ENCODE measurements around the gene YJU2. TPM values are rescaled to one million over a fixed set of nuclear protein-coding genes. Genes with fewer than 3 reads are reported as not detected.
"Not testable (repeated sequence)": the region's sequence is repeated elsewhere in the genome, so short reads cannot be mapped to it uniquely, and the experiment has no call there.

The YJU2 gene
- total and polyA plus RNA-seq, 12 donors: 7.9 to 32.8 (median 10.5) TPM

- DNase-seq (peak in 1 of 2 donors; percentile 56), ATAC-seq (peak in 3 of 8 donors; percentile 39 to 55 (median 47))
- Histone ChIP-seq H3K9me3 (no peaks in the 10 kb centered on the region), H3K4me1 (peaks cover 0 to 11% (median 0%) of the 10 kb centered on the region in 9 donors), H3K4me3 (no peak overlapping the region), H3K27ac (no peak overlapping the region), H3K27me3 (peaks cover 0 to 64% (median 38%) of the 10 kb centered on the region in 7 donors), H3K36me3 (no peaks in the 10 kb centered on the region)
- TF ChIP-seq, protein P1, sequence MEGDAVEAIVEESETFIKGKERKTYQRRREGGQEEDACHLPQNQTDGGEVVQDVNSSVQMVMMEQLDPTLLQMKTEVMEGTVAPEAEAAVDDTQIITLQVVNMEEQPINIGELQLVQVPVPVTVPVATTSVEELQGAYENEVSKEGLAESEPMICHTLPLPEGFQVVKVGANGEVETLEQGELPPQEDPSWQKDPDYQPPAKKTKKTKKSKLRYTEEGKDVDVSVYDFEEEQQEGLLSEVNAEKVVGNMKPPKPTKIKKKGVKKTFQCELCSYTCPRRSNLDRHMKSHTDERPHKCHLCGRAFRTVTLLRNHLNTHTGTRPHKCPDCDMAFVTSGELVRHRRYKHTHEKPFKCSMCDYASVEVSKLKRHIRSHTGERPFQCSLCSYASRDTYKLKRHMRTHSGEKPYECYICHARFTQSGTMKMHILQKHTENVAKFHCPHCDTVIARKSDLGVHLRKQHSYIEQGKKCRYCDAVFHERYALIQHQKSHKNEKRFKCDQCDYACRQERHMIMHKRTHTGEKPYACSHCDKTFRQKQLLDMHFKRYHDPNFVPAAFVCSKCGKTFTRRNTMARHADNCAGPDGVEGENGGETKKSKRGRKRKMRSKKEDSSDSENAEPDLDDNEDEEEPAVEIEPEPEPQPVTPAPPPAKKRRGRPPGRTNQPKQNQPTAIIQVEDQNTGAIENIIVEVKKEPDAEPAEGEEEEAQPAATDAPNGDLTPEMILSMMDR (IDR thresholded peaks at IDR 0.05): peak in 8 of 9 donors; percentile 24 to 67 (median 39)
- WGBS, 2 donors: 36 to 38% methylated on average over 11 of the region's 11 CpGs
- intact Hi-C loops (cut with DNase I): no loop called here
Observed at GRCh38 chr19:4233282-4233853, 13.5 kb upstream of the YJU2 start.

DNA sequence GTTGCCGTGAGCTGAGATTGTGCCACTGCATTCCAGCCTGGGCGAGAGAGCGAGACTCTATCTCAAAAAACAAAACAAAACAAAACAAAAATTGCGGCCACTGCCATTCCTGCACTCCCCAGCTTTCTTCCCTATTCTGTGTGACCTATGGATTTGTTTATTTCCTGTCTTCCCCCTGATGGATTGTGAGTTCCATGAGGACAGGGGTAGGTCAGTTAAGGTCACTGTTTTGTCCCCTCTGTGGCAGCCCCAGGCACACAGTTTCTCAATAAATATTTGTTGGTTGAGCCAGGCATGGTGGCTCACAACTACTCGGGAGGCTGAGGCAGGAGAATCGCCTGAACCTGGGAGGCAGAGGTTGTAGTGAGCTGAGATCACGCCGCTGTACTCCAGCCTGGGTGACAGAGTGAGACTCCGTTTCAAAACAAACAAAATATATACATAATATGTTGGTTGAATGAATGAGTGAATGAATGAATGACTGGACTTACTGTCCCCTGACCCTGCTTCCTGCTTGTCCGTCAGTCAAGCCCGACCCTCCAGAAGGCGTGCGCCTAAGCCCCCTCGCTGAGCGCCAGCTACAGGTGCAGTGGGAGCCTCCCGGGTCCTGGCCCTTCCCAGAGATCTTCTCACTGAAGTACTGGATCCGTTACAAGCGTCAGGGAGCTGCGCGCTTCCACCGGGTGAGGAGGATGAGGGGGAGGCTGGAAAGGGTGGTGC lies 12.6 kb upstream of the YJU2 start:
- intact Hi-C loops (cut with DNase I): no loop called here
- TF ChIP-seq, protein P1 (IDR thresholded peaks at IDR 0.05): no peak
- no peak for ATAC-seq
- 52 to 54% methylated on average over 21 of the region's 21 CpGs for WGBS, 2 donors
- no peak overlapping the region for H3K27ac ChIP-seq
- no peaks in the 10 kb centered on the region for H3K9me3 ChIP-seq
- no peak for DNase-seq
- no peak overlapping the region for H3K4me3 ChIP-seq
- peaks cover 0 to 5% (median 0%) of the 10 kb centered on the region in 9 donors for H3K4me1 ChIP-seq
- H3K27me3 ChIP-seq: peaks cover 0 to 54% (median 31%) of the 10 kb centered on the region in 7 donors
- H3K36me3 ChIP-seq: no peaks in the 10 kb centered on the region

- TF ChIP-seq, protein P1 (IDR thresholded peaks at IDR 0.05): no peak
- 72 to 75% methylated on average over 13 of the region's 13 CpGs for WGBS, 2 donors
Observed at GRCh38 chr19:4234862-4235201, 12.0 kb upstream of the YJU2 start.

DNA sequence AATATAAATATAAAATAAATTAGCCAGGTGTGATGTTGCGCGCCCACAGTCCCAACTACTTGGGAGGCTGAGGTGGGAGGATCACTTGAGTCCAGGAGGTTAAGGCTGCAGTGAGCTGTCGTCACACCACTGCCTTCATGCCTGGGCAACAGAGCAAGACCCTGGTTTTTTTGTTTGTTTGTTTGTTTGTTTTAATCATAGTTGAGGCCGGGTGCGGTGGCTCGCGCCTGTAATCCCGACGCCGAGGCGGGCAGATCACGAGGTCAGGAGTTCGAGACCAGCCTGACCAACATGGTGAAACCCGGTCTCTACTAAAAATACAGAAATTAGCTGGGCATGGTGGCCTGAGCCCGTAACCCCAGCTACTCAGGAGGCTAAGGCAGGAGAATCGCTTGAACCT lies 9.4 kb upstream of the YJU2 start:
- DNase-seq; intact Hi-C loops (cut with DNase I); H3K4me3 ChIP-seq; H3K36me3 ChIP-seq; H3K27ac ChIP-seq; H3K4me1 ChIP-seq; ATAC-seq: not testable (repeated sequence)
- peaks cover 0 to 15% (median 0%) of the 10 kb centered on the region in 11 donors for H3K9me3 ChIP-seq
- WGBS, 2 donors: 94% methylated on average over 16 of the region's 16 CpGs
- peaks cover 0 to 30% (median 15%) of the 10 kb centered on the region in 7 donors for H3K27me3 ChIP-seq

More at GRCh38 chr19:4234862-4235201, 12.0 kb upstream of the YJU2 start:
- no peaks in the 10 kb centered on the region for H3K9me3 ChIP-seq
- ATAC-seq (no peak), DNase-seq (no peak)
- H3K4me3 ChIP-seq: no peak overlapping the region
- intact Hi-C loops (cut with DNase I): no loop called here
- no peak overlapping the region for H3K27ac ChIP-seq
- H3K4me1 ChIP-seq: no peaks in the 10 kb centered on the region
- no peaks in the 10 kb centered on the region for H3K36me3 ChIP-seq
- peaks cover 0 to 49% (median 26%) of the 10 kb centered on the region in 7 donors for H3K27me3 ChIP-seq

- DNase-seq: no peak
- TF ChIP-seq, protein P1 (IDR thresholded peaks at IDR 0.05): no peak
- no peak overlapping the region for H3K4me3 ChIP-seq
- intact Hi-C loops (cut with DNase I): no loop called here
- H3K9me3 ChIP-seq: peaks cover 0 to 17% (median 0%) of the 10 kb centered on the region in 11 donors
- H3K27ac ChIP-seq: no peak overlapping the region
- 84 to 91% methylated on average over 4 of the region's 4 CpGs for WGBS, 2 donors
- ATAC-seq: no peak
- H3K4me1 ChIP-seq: no peaks in the 10 kb centered on the region
- H3K36me3 ChIP-seq: no peaks in the 10 kb centered on the region
- peaks cover 0 to 20% (median 1%) of the 10 kb centered on the region in 7 donors for H3K27me3 ChIP-seq
Observed at GRCh38 chr19:4238831-4239230, 8.0 kb upstream of the YJU2 start.

Measured in heart right ventricle (tissue), 16 donors.